CD4-positive, alpha-beta T cell (primary cell): ENCODE data around the gene OPCML. TPM values are rescaled to one million over a fixed set of nuclear protein-coding genes. Genes with fewer than 3 reads are reported as not detected.

ENCODE experiments used
- ATAC-seq: fragments of 200-7000 bp; cut with Tn5 transposase; one replicate; pipeline ENCODE4 v1.10.0; 2022; ENCODE audit warnings: mild to moderate bottlenecking; ENCODE audit not compliant: poor library complexity
- CTCF ChIA-PET: fragments of 350-600 bp; sonication (Branson Sonifier 250); formaldehyde crosslinking; loops from one replicate; lab custom pipeline; 2021; ENCODE audit warnings: antibody characterized with exemption, inconsistent platforms; lab: Charles Lee
- POLR2A ChIA-PET: fragments of 350-600 bp; sonication (Branson Sonifier 250); formaldehyde crosslinking; loops from one replicate; lab custom pipeline; 2021; ENCODE audit warnings: antibody characterized with exemption, inconsistent platforms; lab: Charles Lee
- DNase-seq, 14 experiments: peaks; one replicate each; pipeline ENCODE4 v3.0.0-alpha.2; 2013 to 2020; ENCODE audit warnings: mixed read lengths in 2 of 14
- H3K27ac ChIP-seq, 2 donors: one replicate each; pipeline versions ENCODE4 v1.5.1 to v1.7.0; 2013; ENCODE audit warnings: low read length in 2 of 2, low read depth in 1 of 2, mild to moderate bottlenecking in 1 of 2
- H3K27me3 ChIP-seq, 2 experiments: 1 replicate in 1 of 2; 2 replicates in 1 of 2; pipeline versions ENCODE4 v1.6.1 to v1.7.0; 2013; ENCODE audit warnings: low read length in 2 of 2, control low read depth in 1 of 2, mild to moderate bottlenecking in 1 of 2, moderate library complexity in 1 of 2; ENCODE audit not compliant: insufficient read depth in 2 of 2, control insufficient read depth in 1 of 2
- H3K36me3 ChIP-seq: one replicate; pipeline ENCODE4 v1.6.1; 2013; ENCODE audit warnings: low read length, control low read depth; ENCODE audit not compliant: insufficient read depth
- H3K4me1 ChIP-seq: one replicate; pipeline ENCODE4 v1.6.1; 2013; ENCODE audit warnings: low read length, control low read depth; ENCODE audit not compliant: insufficient read depth
- H3K4me3 ChIP-seq: one replicate; pipeline ENCODE4 v1.5.1; 2013; ENCODE audit warnings: mild to moderate bottlenecking, low read length, moderate library complexity
- H3K9me3 ChIP-seq, 2 experiments: 1 replicate in 1 of 2; 2 replicates in 1 of 2; pipeline versions ENCODE4 v1.6.1 to v1.7.0; 2013; ENCODE audit warnings: low read length in 2 of 2, mild to moderate bottlenecking in 2 of 2, control low read depth in 1 of 2, moderate library complexity in 1 of 2; ENCODE audit not compliant: control insufficient read depth in 1 of 2, insufficient read depth in 1 of 2
- H3K27ac Mint-ChIP-seq: one replicate; pipeline ENCODE4 v1.8.0; 2020; ENCODE audit warnings: mixed read lengths
- H3K27me3 Mint-ChIP-seq: one replicate; pipeline ENCODE4 v1.8.0; 2021; ENCODE audit warnings: mixed read lengths
- H3K36me3 Mint-ChIP-seq: one replicate; pipeline ENCODE4 v1.8.0; 2021; ENCODE audit warnings: low read depth, mixed read lengths
- H3K4me1 Mint-ChIP-seq: one replicate; pipeline ENCODE4 v1.8.0; 2021; ENCODE audit warnings: low read depth, mixed read lengths
- H3K4me3 Mint-ChIP-seq: one replicate; pipeline ENCODE4 v1.8.0; 2020; ENCODE audit warnings: mild to moderate bottlenecking, mixed read lengths
- H3K9me3 Mint-ChIP-seq: one replicate; pipeline ENCODE4 v1.8.0; 2020; ENCODE audit warnings: mixed read lengths
- intact Hi-C, 2 experiments: fragments of 100-400 bp; cut with DNase I in 1 of 2; cut with micrococcal nuclease in 1 of 2; formaldehyde crosslinking; loops; one replicate each; pipeline versions ENCODE4 v1.15.1 to v1.9.0; 2023 to 2025; cut with DNase I, micrococcal nuclease
- total RNA-seq, 174 experiments: library from RNA in 2 of 174; stranded (reverse) in 2 of 174; gene quantifications; one replicate each; pipeline ENCODE4 v1.2.3 and lab custom pipeline; 2021 to 2026
- TF ChIP-seq, protein P1 (sequence below): fragments of 200-600 bp; IDR thresholded peaks from one replicate; pipeline ENCODE4 v1.8.0; 2022; ENCODE audit warnings: antibody characterized with exemption, mild to moderate bottlenecking

OPCML gene
- total RNA-seq, 2 experiments from 2014 or later = not detected

DNA sequence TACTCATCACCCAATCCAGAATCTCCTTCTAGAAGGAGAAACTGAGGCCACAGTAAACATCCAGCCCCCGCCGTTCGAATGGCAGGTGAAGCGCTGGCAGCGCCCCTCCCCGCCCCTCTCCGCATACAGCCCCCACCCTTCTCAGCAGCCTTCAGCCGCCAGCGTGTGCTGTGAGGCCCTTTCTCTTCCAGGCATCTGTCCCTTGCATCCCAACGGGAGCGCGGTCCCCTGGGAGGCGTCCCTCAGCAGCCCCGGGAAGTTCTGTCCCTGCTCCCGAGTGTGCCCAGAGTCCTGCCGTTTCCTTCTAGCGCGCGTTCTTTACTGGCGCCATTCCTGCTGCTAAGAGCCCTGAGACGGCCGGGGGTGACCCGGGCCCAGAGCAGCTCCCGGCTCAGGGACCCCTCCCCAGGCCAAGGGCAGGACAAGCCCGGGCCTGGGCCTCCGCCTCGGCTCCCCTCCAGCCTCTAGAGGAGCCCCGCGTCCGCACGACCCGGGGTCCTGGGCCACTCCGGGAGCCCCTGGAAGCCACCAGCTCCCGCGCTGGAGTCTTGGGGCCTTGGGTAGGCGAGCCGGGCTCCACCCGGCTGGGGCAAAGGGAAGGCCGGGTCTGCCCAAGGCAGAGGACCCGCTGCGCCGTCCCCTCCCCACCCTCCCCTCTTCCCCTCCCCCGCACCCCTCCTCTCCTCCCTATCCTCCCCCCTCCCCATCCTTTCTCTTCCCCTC, 450.4 kb downstream of the OPCML start:
- no peak overlapping the region for H3K4me3 ChIP-seq
- no peak overlapping the region for H3K27ac Mint-ChIP-seq
- DNase-seq = no peak
- peaks cover 0 to 10% of the 10 kb centered on the region in 2 experiments for H3K9me3 ChIP-seq
- ChIA-PET POLR2A (no interaction called here), CTCF (no interaction called here)
- no peaks in the 10 kb centered on the region for H3K36me3 Mint-ChIP-seq
- H3K9me3 Mint-ChIP-seq = no peaks in the 10 kb centered on the region
- peaks cover 8% of the 10 kb centered on the region for H3K4me1 ChIP-seq
- no peak overlapping the region for H3K27ac ChIP-seq
- TF ChIP-seq, protein P1, sequence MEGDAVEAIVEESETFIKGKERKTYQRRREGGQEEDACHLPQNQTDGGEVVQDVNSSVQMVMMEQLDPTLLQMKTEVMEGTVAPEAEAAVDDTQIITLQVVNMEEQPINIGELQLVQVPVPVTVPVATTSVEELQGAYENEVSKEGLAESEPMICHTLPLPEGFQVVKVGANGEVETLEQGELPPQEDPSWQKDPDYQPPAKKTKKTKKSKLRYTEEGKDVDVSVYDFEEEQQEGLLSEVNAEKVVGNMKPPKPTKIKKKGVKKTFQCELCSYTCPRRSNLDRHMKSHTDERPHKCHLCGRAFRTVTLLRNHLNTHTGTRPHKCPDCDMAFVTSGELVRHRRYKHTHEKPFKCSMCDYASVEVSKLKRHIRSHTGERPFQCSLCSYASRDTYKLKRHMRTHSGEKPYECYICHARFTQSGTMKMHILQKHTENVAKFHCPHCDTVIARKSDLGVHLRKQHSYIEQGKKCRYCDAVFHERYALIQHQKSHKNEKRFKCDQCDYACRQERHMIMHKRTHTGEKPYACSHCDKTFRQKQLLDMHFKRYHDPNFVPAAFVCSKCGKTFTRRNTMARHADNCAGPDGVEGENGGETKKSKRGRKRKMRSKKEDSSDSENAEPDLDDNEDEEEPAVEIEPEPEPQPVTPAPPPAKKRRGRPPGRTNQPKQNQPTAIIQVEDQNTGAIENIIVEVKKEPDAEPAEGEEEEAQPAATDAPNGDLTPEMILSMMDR = no peak
- H3K27me3 Mint-ChIP-seq = peaks cover 73% of the 10 kb centered on the region
- intact Hi-C loops = no loop called here
- H3K4me1 Mint-ChIP-seq = peaks cover 7% of the 10 kb centered on the region
- no peaks in the 10 kb centered on the region for H3K36me3 ChIP-seq
- no peak overlapping the region for H3K4me3 Mint-ChIP-seq
- ATAC-seq = no peak
- peaks cover 12 to 20% of the 10 kb centered on the region in 2 experiments for H3K27me3 ChIP-seq

DNA sequence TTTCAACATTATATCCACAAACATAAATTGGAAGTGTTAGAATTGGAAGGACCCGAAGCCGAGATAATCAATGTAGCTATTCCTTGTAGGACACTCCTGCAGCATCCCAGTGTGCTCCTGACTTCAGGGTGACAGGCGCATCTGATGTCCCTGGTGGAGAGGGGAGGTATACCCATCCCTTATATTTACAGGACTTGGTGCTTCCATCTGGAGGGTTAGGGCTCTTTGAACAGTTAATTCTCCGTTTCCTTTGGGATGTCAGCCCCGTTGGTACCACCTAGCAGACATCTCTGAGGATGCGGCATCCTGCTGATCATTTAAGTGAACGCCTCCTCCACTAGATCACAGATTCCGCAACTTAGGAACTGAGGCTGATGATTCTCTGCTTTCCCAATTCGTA, 451.3 kb downstream of the OPCML start:
- CTCF ChIA-PET = no interaction called here

DNA sequence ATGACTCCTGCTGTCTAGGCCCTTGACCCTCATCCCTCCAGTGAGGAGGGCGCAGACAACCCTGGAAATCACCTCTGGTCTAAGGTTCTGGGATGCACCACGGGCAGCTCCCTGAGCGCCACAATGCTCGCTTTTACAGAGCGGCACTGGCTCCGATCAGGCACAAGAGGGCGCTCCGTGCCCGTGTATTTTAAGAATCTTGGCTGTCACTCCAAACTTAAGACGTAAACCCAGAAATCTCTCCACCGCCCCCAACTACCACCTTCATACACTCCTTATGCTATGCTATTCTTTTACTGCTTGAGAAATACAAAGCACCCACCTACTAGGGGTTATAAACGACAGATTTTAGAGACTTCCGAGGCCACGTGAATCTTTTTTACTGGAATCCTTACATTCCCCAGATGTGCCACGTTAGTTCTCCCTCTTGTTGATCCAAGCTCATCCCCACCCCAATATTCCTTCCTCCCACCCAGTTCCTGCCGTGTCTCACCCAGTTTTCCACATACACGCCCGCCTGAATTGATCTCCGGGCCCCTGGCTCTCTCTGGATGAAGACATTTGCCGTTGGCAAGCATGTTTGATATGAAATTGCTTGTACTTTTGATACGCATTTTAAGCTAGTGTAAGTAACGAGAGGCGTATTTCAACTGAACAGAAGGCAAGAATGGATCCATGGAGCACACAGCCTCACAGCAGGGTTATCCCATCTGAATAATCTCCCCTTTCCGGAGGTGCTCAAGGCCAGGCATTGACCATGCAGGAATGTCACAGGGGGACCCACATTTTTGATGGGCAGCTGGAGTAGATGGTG, 453.5 kb downstream of the OPCML start:
- Histone ChIP-seq H3K27me3 (peaks cover 5 to 6% of the 10 kb centered on the region in 2 experiments), H3K27ac (no peak overlapping the region), H3K36me3 (no peaks in the 10 kb centered on the region), H3K9me3 (peaks cover 0 to 10% of the 10 kb centered on the region in 2 experiments), H3K4me1 (peaks cover 8% of the 10 kb centered on the region), H3K4me3 (no peak overlapping the region)
- ATAC-seq (no peak), DNase-seq (peak in 2 of 14 experiments; percentile 1 to 15)
- Mint-ChIP-seq H3K36me3 (no peaks in the 10 kb centered on the region), H3K4me1 (peaks cover 3% of the 10 kb centered on the region), H3K27me3 (peaks cover 43% of the 10 kb centered on the region), H3K9me3 (no peaks in the 10 kb centered on the region), H3K4me3 (no peak overlapping the region), H3K27ac (no peak overlapping the region)
- TF ChIP-seq, protein P1 = no peak
- intact Hi-C loops = no loop called here
- CTCF ChIA-PET = no interaction called here
- POLR2A ChIA-PET = no interaction called here

More for the DNA sequence above, 451.3 kb downstream of the OPCML start:
- Mint-ChIP-seq H3K4me1 (peaks cover 7% of the 10 kb centered on the region), H3K27me3 (peaks cover 65% of the 10 kb centered on the region), H3K4me3 (no peak overlapping the region), H3K27ac (no peak overlapping the region), H3K36me3 (no peaks in the 10 kb centered on the region), H3K9me3 (no peaks in the 10 kb centered on the region)
- POLR2A ChIA-PET = no interaction called here
- H3K27me3 ChIP-seq = peaks cover 12 to 20% of the 10 kb centered on the region in 2 experiments
- H3K4me1 ChIP-seq = peaks cover 8% of the 10 kb centered on the region
- ATAC-seq (no peak), DNase-seq (no peak)
- intact Hi-C loops = no loop called here
- H3K36me3 ChIP-seq = no peaks in the 10 kb centered on the region
- TF ChIP-seq, protein P1 = no peak
- peaks cover 0 to 10% of the 10 kb centered on the region in 2 experiments for H3K9me3 ChIP-seq
- H3K27ac ChIP-seq = no peak overlapping the region
- no peak overlapping the region for H3K4me3 ChIP-seq
